Measurements from ENCODE around the gene PRCC.
A peak's percentile ranks its signal among the peaks of the same experiment; 100 is the strongest.

GRCh38 chr1:156766298-156767100 lies 836 bp upstream of the PRCC start:
- TF ChIP-seq CTCF (optimal IDR thresholded peaks at IDR 0.05 in 1 of 3, IDR thresholded peaks at IDR 0.05 in 1 of 3, conservative IDR thresholded peaks at IDR 0.05 in 1 of 3; ENCODE audit: extremely low read depth in 1 of 3, insufficient read depth in 2 of 3, low read length in 3 of 3), result peak in 1 of 3 experiments; percentile 14
- no peak for TF ChIP-seq EZH2 (IDR thresholded peaks at IDR 0.05; ENCODE audit: low read length)

Data from keratinocyte (primary cell).